Endothelial cell of umbilical vein (primary cell): ENCODE measurements around the gene EPHA10. TPM values are rescaled to one million over a fixed set of nuclear protein-coding genes. Genes with fewer than 3 reads are reported as not detected.

ENCODE experiments used
- BruUV-seq: library from RNA; stranded (reverse); fragments of 400-500 nt; replicated peaks from 2 replicates; lab custom pipeline; 2021; lab: Mats Ljungman, UMichigan
- CTCF ChIA-PET: fragments of 300-600, 350-600 bp; sonication (Branson Sonifier 250); formaldehyde crosslinking; loops from one replicate; lab custom pipeline; 2021; ENCODE audit warnings: antibody characterized with exemption, inconsistent platforms; lab: Charles Lee
- POLR2A ChIA-PET: fragments of 300-600, 350-600 bp; sonication (Branson Sonifier 250); formaldehyde crosslinking; loops from one replicate; lab custom pipeline; 2021; ENCODE audit warnings: antibody characterized with exemption, inconsistent platforms; lab: Charles Lee
- DNase-seq: peaks from one replicate; pipeline ENCODE4 v3.0.0-alpha.2; 2011; ENCODE audit warnings: low read depth, low spot score
- FAIRE-seq: peaks from 2 replicates; lab custom pipeline; 2011; peaks lifted over from hg19 to GRCh38; lab: Jason Lieb, UNC
- H2AFZ ChIP-seq: 2 replicates; pipeline ENCODE4 v1.6.0; 2012; ENCODE audit warnings: low read depth, low read length, control low read depth, inconsistent platforms
- H3K27ac ChIP-seq: 2 replicates; pipeline ENCODE4 v1.5.1; 2011; ENCODE audit warnings: low read depth, mild to moderate bottlenecking, control low read depth, low read length, moderate library complexity; ENCODE audit not compliant: insufficient read depth
- H3K27me3 ChIP-seq, 2 experiments: 2 replicates each; pipeline versions ENCODE4 v1.6.0 to v1.6.1; 2011; ENCODE audit warnings: low read length in 2 of 2, mixed read lengths in 1 of 2; ENCODE audit not compliant: control insufficient read depth in 2 of 2, insufficient read depth in 2 of 2
- H3K36me3 ChIP-seq, 2 experiments: 2 replicates in 1 of 2; 3 replicates in 1 of 2; pipeline ENCODE4 v1.5.1; 2011; ENCODE audit warnings: low read length in 2 of 2, mild to moderate bottlenecking in 1 of 2, moderate library complexity in 1 of 2; ENCODE audit not compliant: control insufficient read depth in 2 of 2, insufficient read depth in 2 of 2; ENCODE audit errors: extremely low read depth in 1 of 2
- H3K4me1 ChIP-seq: 3 replicates; pipeline ENCODE4 v1.5.1; 2011; ENCODE audit warnings: mild to moderate bottlenecking, low read length; ENCODE audit not compliant: control insufficient read depth, insufficient read depth; ENCODE audit errors: extremely low read depth
- H3K4me2 ChIP-seq: 2 replicates; pipeline ENCODE4 v1.6.1; 2011; ENCODE audit warnings: low read length, control low read depth, mixed read lengths; ENCODE audit not compliant: insufficient read depth
- H3K4me3 ChIP-seq, 3 experiments: fragments of 200-600 bp in 1 of 3; sonication (generic), shearing (Covaris generic) in 1 of 3; replicated peaks in 1 of 3; 2 replicates each; pipeline ENCODE4 v1.5.1; 2011 to 2016; ENCODE audit warnings: control low read depth in 3 of 3, low read length in 3 of 3, mild to moderate bottlenecking in 2 of 3, inconsistent platforms in 1 of 3, low read depth in 1 of 3, moderate library complexity in 1 of 3; ENCODE audit not compliant: insufficient read depth in 1 of 3
- H3K79me2 ChIP-seq: 2 replicates; pipeline ENCODE4 v1.6.0; 2012; ENCODE audit warnings: low read length, inconsistent platforms; ENCODE audit not compliant: control insufficient read depth, insufficient read depth
- H3K9ac ChIP-seq: replicated peaks from 2 replicates; pipeline ENCODE3; 2011; ENCODE audit warnings: low read length, control low read depth; ENCODE audit not compliant: insufficient read depth; ENCODE audit errors: extremely low read depth
- H3K9me1 ChIP-seq: replicated peaks from 3 replicates; pipeline ENCODE4 v1.6.0; 2011; ENCODE audit warnings: mild to moderate bottlenecking, low read length; ENCODE audit not compliant: control insufficient read depth, insufficient read depth; ENCODE audit errors: extremely low read depth
- H3K9me3 ChIP-seq: replicated peaks from 2 replicates; pipeline ENCODE4 v1.5.1; 2012; ENCODE audit warnings: low read length, inconsistent platforms; ENCODE audit not compliant: control insufficient read depth, insufficient read depth
- H4K20me1 ChIP-seq: replicated peaks from 2 replicates; pipeline ENCODE3; 2011; ENCODE audit warnings: mild to moderate bottlenecking, low read length; ENCODE audit not compliant: control insufficient read depth, insufficient read depth; ENCODE audit errors: extremely low read depth
- EZH2 ChIP-seq: IDR thresholded peaks from 2 replicates; pipeline ENCODE4 v1.6.1; 2012; ENCODE audit warnings: borderline replicate concordance, low read depth, mild to moderate bottlenecking, moderate library complexity, low read length, inconsistent platforms; ENCODE audit not compliant: severe bottlenecking
- FOS ChIP-seq: IDR thresholded peaks from 2 replicates; pipeline ENCODE4 v1.6.1; 2011; ENCODE audit warnings: mild to moderate bottlenecking, low read length, moderate library complexity, borderline replicate concordance; ENCODE audit not compliant: insufficient read depth
- GATA2 ChIP-seq: IDR thresholded peaks from 2 replicates; pipeline ENCODE4 v1.7.0; 2011; ENCODE audit warnings: low read depth, mild to moderate bottlenecking, moderate library complexity, mixed read lengths, low read length; ENCODE audit not compliant: insufficient read length, insufficient read depth
- JUN ChIP-seq: IDR thresholded peaks from 2 replicates; pipeline ENCODE4 v1.6.1; 2011; ENCODE audit warnings: borderline replicate concordance, low read depth; ENCODE audit not compliant: insufficient read length, insufficient read depth
- MYC ChIP-seq: IDR thresholded peaks from one replicate; pipeline ENCODE4 v1.6.1; 2011; ENCODE audit warnings: mild to moderate bottlenecking, low read depth, low read length
- POLR2A ChIP-seq: IDR thresholded peaks from 2 replicates; pipeline ENCODE4 v1.6.1; 2012; ENCODE audit warnings: low read depth, mild to moderate bottlenecking, control low read depth, low read length
- POLR2AphosphoS5 ChIP-seq: IDR thresholded peaks from 2 replicates; pipeline ENCODE4 v1.6.1; 2012; ENCODE audit warnings: low read depth, mild to moderate bottlenecking, control low read depth, low read length, moderate library complexity; ENCODE audit not compliant: insufficient read depth
- dilution Hi-C: fragments of 300-500 bp; cut with MboI; formaldehyde crosslinking; loops from one replicate; pipeline ENCODE4 v1.15.0; 2019; ENCODE audit warnings: low sequenced_read_pairs; ENCODE audit not compliant: extremely low pct_ligation_motif_present
- intact Hi-C: fragments of 100-400 bp; cut with micrococcal nuclease; formaldehyde crosslinking; loops from one replicate; pipeline ENCODE4 v1.10.0; 2022
- polyA plus RNA-seq, 4 experiments: library from polyadenylated mRNA; depleted of rRNA in 3 of 4; stranded (reverse) in 3 of 4; unstranded in 1 of 4; fragments of >200 nt; gene quantifications; 2 replicates each; pipeline versions ENCODE4 v1.2.1 to v1.2.3, GENCODE V29; 2011 to 2012; ENCODE audit warnings: missing spikeins in 1 of 4
- total RNA-seq: library from RNA; stranded (reverse); gene quantifications from 2 replicates; pipeline ENCODE4 v1.2.3, GENCODE V29; 2021
- TF ChIP-seq, protein P1 (sequence below), 2 donors: IDR thresholded peaks; 1 replicate in 1 of 2; 2 replicates in 1 of 2; pipeline ENCODE4 v1.5.1; 2011; ENCODE audit warnings: low read length in 2 of 2, mild to moderate bottlenecking in 2 of 2, moderate library complexity in 2 of 2, control low read depth in 1 of 2, inconsistent platforms in 1 of 2, low read depth in 1 of 2; ENCODE audit not compliant: insufficient read depth in 1 of 2; ENCODE audit errors: extremely low read depth in 1 of 2
- TF ChIP-seq, protein P2 (sequence below): IDR thresholded peaks from 2 replicates; pipeline ENCODE4 v1.6.1; 2011; ENCODE audit not compliant: insufficient read depth, insufficient read length

Gene EPHA10
- total and polyA plus RNA-seq, 2 donors (not counting 3 experiments of a cell fraction or from before 2014, with no cell fraction given), result not detected

DNA sequence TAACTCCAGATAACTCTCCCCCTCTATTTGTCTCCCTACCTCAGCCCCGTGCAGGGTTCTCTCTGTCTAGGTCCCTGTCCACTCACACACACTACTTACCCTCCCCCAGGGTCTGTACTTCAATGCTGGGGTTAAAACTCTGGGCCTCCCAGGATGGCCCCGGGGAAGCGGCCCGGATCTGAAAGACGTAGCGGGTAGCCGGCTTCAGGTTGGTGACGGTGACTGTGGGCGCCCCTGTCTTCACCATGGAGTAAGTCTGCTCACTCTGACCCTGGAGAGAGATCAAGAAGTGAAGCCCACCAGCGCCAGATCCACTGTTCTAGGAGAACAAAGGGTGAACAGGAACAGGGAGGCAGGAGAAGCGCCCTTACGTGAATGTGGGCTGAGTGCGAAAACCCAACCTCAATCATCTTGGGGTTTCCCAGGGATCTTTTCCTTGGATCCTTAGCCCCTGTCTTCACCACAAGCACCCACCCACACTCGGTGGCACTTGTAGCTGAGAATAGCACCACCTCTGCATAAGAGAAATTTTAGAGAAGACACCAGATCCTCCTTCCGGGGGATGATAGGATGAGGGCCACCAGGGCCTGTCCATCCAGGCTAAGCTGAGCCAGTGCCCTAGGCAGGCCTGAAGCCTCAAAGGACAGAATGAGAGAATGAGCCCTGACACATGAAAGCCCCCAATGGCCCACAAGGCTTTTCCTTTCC, 33.5 kb downstream of the EPHA10 start:
- no peaks in the 10 kb centered on the region for H3K9me3 ChIP-seq
- H2AFZ ChIP-seq, result no peak overlapping the region
- dilution Hi-C loops (no loop called here), intact Hi-C loops (no loop called here)
- BruUV-seq, result no TSS peak
- DNase-seq (no peak), FAIRE-seq (no peak)
- H3K27ac ChIP-seq, result no peak overlapping the region
- no peaks in the 10 kb centered on the region for H3K79me2 ChIP-seq
- POLR2A ChIA-PET, result no interaction called here
- no peak overlapping the region for H3K9ac ChIP-seq
- H3K4me3 ChIP-seq, result no peak overlapping the region
- no peaks in the 10 kb centered on the region for H3K9me1 ChIP-seq
- TF ChIP-seq POLR2A (no peak), FOS (no peak), EZH2 (no peak), MYC (no peak), POLR2AphosphoS5 (no peak), GATA2 (no peak), JUN (no peak)
- TF ChIP-seq, protein P1, sequence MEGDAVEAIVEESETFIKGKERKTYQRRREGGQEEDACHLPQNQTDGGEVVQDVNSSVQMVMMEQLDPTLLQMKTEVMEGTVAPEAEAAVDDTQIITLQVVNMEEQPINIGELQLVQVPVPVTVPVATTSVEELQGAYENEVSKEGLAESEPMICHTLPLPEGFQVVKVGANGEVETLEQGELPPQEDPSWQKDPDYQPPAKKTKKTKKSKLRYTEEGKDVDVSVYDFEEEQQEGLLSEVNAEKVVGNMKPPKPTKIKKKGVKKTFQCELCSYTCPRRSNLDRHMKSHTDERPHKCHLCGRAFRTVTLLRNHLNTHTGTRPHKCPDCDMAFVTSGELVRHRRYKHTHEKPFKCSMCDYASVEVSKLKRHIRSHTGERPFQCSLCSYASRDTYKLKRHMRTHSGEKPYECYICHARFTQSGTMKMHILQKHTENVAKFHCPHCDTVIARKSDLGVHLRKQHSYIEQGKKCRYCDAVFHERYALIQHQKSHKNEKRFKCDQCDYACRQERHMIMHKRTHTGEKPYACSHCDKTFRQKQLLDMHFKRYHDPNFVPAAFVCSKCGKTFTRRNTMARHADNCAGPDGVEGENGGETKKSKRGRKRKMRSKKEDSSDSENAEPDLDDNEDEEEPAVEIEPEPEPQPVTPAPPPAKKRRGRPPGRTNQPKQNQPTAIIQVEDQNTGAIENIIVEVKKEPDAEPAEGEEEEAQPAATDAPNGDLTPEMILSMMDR (IDR thresholded peaks at IDR 0.05; ENCODE audit: extremely low read depth in 1 of 2, insufficient read depth in 1 of 2, low read depth in 1 of 2, low read length in 2 of 2), result no peak
- TF ChIP-seq, protein P2, sequence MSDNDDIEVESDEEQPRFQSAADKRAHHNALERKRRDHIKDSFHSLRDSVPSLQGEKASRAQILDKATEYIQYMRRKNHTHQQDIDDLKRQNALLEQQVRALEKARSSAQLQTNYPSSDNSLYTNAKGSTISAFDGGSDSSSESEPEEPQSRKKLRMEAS, result no peak
- H3K4me2 ChIP-seq, result no peak overlapping the region
- H3K4me1 ChIP-seq, result no peaks in the 10 kb centered on the region
- no peaks in the 10 kb centered on the region for H3K36me3 ChIP-seq
- CTCF ChIA-PET, result no interaction called here
- peaks cover 2 to 5% of the 10 kb centered on the region in 2 experiments for H3K27me3 ChIP-seq
- no peaks in the 10 kb centered on the region for H4K20me1 ChIP-seq
